Neuronal stem cell (in vitro differentiated cells): ENCODE measurements around the gene SCGB1C2.

ENCODE experiments used
- DNase-seq: peaks from one replicate; pipeline ENCODE4 v3.0.0-alpha.2; 2013; ENCODE audit warnings: low spot score
- H2AFZ ChIP-seq: one replicate; pipeline ENCODE4 v1.6.1; 2013; ENCODE audit warnings: mild to moderate bottlenecking, low read length, inconsistent platforms
- H2AK5ac ChIP-seq: 2 replicates; pipeline ENCODE4 v1.6.1; 2013; ENCODE audit warnings: low read depth, mild to moderate bottlenecking, inconsistent platforms, low read length, moderate library complexity, mixed read lengths
- H2BK120ac ChIP-seq: 2 replicates; pipeline ENCODE4 v1.6.1; 2013; ENCODE audit warnings: low read depth, mild to moderate bottlenecking, inconsistent platforms, low read length, moderate library complexity, mixed read lengths
- H2BK12ac ChIP-seq: one replicate; pipeline ENCODE4 v1.6.1; 2013; ENCODE audit warnings: low read length, inconsistent platforms
- H2BK15ac ChIP-seq: 2 replicates; pipeline ENCODE4 v1.6.1; 2013; ENCODE audit warnings: mild to moderate bottlenecking, low read length, inconsistent platforms, mixed read lengths
- H2BK5ac ChIP-seq: one replicate; pipeline ENCODE4 v1.6.1; 2013; ENCODE audit warnings: inconsistent platforms, mild to moderate bottlenecking, low read length, moderate library complexity
- H3K14ac ChIP-seq: one replicate; pipeline ENCODE4 v1.6.1; 2013; ENCODE audit warnings: low read length, inconsistent platforms
- H3K18ac ChIP-seq: 2 replicates; pipeline ENCODE4 v1.6.1; 2013; ENCODE audit warnings: low read length, inconsistent platforms
- H3K23ac ChIP-seq: 2 replicates; pipeline ENCODE4 v1.6.1; 2013; ENCODE audit warnings: low read depth, mild to moderate bottlenecking, mixed read lengths, low read length, inconsistent platforms; ENCODE audit not compliant: poor library complexity
- H3K27ac ChIP-seq: replicated peaks from 3 replicates; pipeline ENCODE4 v1.5.1; 2013; ENCODE audit warnings: low read length, inconsistent platforms
- H3K27me3 ChIP-seq, 3 experiments: 2 replicates each; pipeline ENCODE4 v1.6.1; 2013; ENCODE audit warnings: low read length in 3 of 3, mild to moderate bottlenecking in 2 of 3, inconsistent platforms in 1 of 3, low read depth in 1 of 3, mixed read lengths in 1 of 3, moderate library complexity in 1 of 3; ENCODE audit not compliant: control insufficient read depth in 3 of 3, insufficient read depth in 3 of 3
- H3K36me3 ChIP-seq, 2 donors: replicated peaks in 1 of 2; 2 replicates each; pipeline ENCODE4 v1.6.1; 2013; ENCODE audit warnings: low read length in 2 of 2; ENCODE audit not compliant: control insufficient read depth in 2 of 2, insufficient read depth in 2 of 2
- H3K4ac ChIP-seq: 2 replicates; pipeline ENCODE4 v1.6.1; 2013; ENCODE audit warnings: inconsistent platforms, mild to moderate bottlenecking, low read length, moderate library complexity
- H3K4me1 ChIP-seq, 2 donors: 1 replicate in 1 of 2; 2 replicates in 1 of 2; pipeline ENCODE4 v1.6.1; 2013; ENCODE audit warnings: low read length in 2 of 2, low read depth in 1 of 2; ENCODE audit not compliant: control insufficient read depth in 2 of 2, insufficient read depth in 1 of 2
- H3K4me2 ChIP-seq: one replicate; pipeline ENCODE4 v1.6.1; 2013; ENCODE audit warnings: mild to moderate bottlenecking, low read length, inconsistent platforms; ENCODE audit not compliant: insufficient read depth, poor library complexity, severe bottlenecking
- H3K4me3 ChIP-seq, 2 donors: 2 replicates each; pipeline ENCODE4 v1.5.1; 2013; ENCODE audit warnings: low read length in 2 of 2, mild to moderate bottlenecking in 2 of 2, inconsistent platforms in 1 of 2, moderate library complexity in 1 of 2
- H3K79me1 ChIP-seq: one replicate; pipeline ENCODE4 v1.6.1; 2013; ENCODE audit warnings: low read depth, mild to moderate bottlenecking, inconsistent platforms, low read length, moderate library complexity
- H3K9ac ChIP-seq: one replicate; pipeline ENCODE4 v1.6.1; 2013; ENCODE audit warnings: mild to moderate bottlenecking, low read depth, low read length, inconsistent platforms; ENCODE audit not compliant: poor library complexity
- H3K9me3 ChIP-seq, 2 donors: replicated peaks in 1 of 2; 2 replicates each; pipeline versions ENCODE3 to v1.6.1; 2013; ENCODE audit warnings: low read length in 2 of 2, mild to moderate bottlenecking in 2 of 2, inconsistent platforms in 1 of 2, low read depth in 1 of 2, mixed read lengths in 1 of 2, moderate library complexity in 1 of 2; ENCODE audit not compliant: control insufficient read depth in 2 of 2, insufficient read depth in 1 of 2
- H4K8ac ChIP-seq: one replicate; pipeline ENCODE4 v1.6.1; 2013; ENCODE audit warnings: low read depth, mild to moderate bottlenecking, inconsistent platforms, low read length, moderate library complexity
- H4K91ac ChIP-seq: one replicate; pipeline ENCODE4 v1.6.1; 2013; ENCODE audit warnings: low read length, low read depth, mild to moderate bottlenecking, inconsistent platforms; ENCODE audit not compliant: poor library complexity
- WGBS, 2 donors: extraction: QIAGEN DNeasy Blood & Tissue Kit; methylation state at CpG; one replicate each; pipeline ENCODE4 v1.1.7; 2013; ENCODE audit warnings: missing lambda C conversion rate in 2 of 2, mixed read lengths in 1 of 2; ENCODE audit not compliant: insufficient read length in 2 of 2, insufficient replicate concordance in 1 of 2; ENCODE audit errors: extremely low coverage in 2 of 2; 5-methylcytosine and 5-hydroxymethylcytosine counted together

The SCGB1C2 gene

DNA sequence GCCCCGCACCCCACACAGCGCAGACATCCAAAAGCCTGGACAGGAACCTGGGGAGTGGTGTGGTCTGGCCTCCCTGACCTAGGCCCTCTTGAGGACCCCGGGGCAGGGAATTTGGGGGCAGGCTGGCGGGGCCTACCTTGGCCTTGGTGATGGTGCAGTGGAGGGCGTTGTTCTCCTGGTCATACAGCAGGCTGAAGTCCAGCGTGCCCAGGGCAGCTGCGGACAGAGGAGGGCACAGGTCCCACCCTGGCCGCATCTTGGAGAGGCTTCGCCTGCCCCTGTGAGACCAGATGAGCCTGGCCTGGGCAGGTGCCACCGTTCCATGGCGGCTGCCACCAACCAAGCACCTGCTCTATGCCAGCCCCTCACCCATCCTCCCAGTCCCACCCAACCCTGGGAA, 35.0 kb downstream of the SCGB1C2 start:
- H4K91ac ChIP-seq = no peak overlapping the region
- H2AK5ac ChIP-seq = peak overlapping the region; percentile 66
- H2BK5ac ChIP-seq = no peak overlapping the region
- no peaks in the 10 kb centered on the region for H3K9me3 ChIP-seq
- no peaks in the 10 kb centered on the region for H3K4me1 ChIP-seq
- peaks cover 0 to 42% (median 0%) of the 10 kb centered on the region in 3 experiments for H3K27me3 ChIP-seq
- H2AFZ ChIP-seq = no peak overlapping the region
- no peak overlapping the region for H2BK120ac ChIP-seq
- H2BK15ac ChIP-seq = peak overlapping the region; percentile 67
- no peak overlapping the region for H3K14ac ChIP-seq
- H3K79me1 ChIP-seq = no peaks in the 10 kb centered on the region
- no CpG with 5 or more reads among the region's 11 CpGs for WGBS, 2 donors
- no peaks in the 10 kb centered on the region for H3K36me3 ChIP-seq
- H3K18ac ChIP-seq = no peak overlapping the region
- no peak for DNase-seq
- H4K8ac ChIP-seq = no peak overlapping the region
- peak overlapping the region; percentile 27 for H3K23ac ChIP-seq
- H3K4me3 ChIP-seq = no peak overlapping the region
- no peak overlapping the region for H3K4me2 ChIP-seq
- H3K9ac ChIP-seq = no peak overlapping the region
- no peak overlapping the region for H2BK12ac ChIP-seq
- H3K27ac ChIP-seq = no peak overlapping the region
- no peak overlapping the region for H3K4ac ChIP-seq

DNA sequence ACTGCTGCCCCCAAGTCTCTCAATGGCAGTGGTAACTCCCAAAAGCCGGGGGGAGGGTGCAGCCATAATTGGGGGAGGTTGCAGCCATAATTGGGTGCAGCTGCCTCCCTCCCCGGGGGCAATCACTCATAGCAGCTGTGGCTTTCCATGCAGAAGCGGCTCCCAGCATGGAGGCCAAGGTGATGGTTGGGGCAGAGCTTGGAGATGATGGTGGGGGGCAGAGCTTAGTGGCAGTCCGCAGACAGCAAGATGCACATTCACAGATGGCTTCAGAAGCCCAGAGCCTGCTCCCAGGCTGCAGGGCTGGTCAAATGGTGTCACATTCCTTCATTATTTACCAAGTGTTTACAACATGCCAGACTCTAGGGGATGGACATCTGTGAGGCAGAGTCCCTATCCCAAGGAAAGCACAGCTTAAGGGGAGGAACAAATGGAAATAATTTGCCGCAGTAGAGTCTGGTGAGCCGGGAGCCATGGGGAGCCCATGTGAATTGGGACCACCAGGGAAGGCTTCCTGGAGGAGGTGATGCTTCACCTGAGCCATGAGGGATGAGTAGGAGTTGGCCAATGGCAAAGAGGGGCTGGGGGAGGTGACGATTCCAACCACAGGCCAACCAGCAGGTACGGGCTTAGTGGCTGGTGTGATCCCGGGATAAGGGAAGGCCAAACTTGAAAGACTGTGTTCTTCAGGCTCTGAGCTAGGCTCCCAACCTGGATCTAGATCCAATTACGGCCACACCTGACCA, 36.0 kb downstream of the SCGB1C2 start:
- no peak overlapping the region for H2BK5ac ChIP-seq

DNA sequence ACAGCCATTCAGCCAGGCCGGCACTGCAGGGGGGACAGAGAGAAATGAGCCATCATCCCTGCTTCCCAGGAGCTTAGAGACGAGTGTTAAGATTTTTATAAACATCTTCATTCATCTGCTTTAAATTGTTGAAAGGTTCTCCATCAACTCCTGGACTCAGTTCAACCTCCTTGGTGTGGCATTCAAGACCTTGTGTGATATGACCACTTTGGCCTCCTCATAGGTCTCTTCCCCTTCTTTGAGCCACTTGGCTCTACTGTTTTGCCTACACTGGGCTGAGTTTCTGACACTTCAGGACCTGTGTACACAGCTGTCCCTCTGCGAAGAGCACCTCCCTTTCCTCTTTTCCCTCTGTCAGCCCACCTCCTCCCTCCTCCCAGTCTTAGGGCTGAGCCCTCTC, 39.8 kb downstream of the SCGB1C2 start:
- Histone ChIP-seq H3K4me2 (no peak overlapping the region), H3K23ac (no peak overlapping the region), H3K4ac (no peak overlapping the region), H3K9ac (no peak overlapping the region), H2BK12ac (no peak overlapping the region), H4K8ac (no peak overlapping the region), H4K91ac (no peak overlapping the region), H2BK120ac (no peak overlapping the region), H3K4me3 (no peak overlapping the region), H2AFZ (no peak overlapping the region), H2AK5ac (no peak overlapping the region), H2BK15ac (no peak overlapping the region), H2BK5ac (no peak overlapping the region), H3K14ac (no peak overlapping the region), H3K27ac (no peak overlapping the region), H3K4me1 (peaks cover 3 to 7% of the 10 kb centered on the region in 2 donors), H3K27me3 (peaks cover 10 to 87% (median 33%) of the 10 kb centered on the region in 3 experiments), H3K36me3 (no peaks in the 10 kb centered on the region), H3K18ac (no peak overlapping the region), H3K9me3 (no peaks in the 10 kb centered on the region), H3K79me1 (no peaks in the 10 kb centered on the region)
- no peak for DNase-seq
- no CpG with 5 or more reads among the region's 3 CpGs for WGBS, 2 donors

More for the DNA sequence above, 36.0 kb downstream of the SCGB1C2 start:
- no peaks in the 10 kb centered on the region for H3K36me3 ChIP-seq
- no peak overlapping the region for H2BK120ac ChIP-seq
- H3K9ac ChIP-seq = no peak overlapping the region
- H3K9me3 ChIP-seq = no peaks in the 10 kb centered on the region
- peak overlapping the region; percentile 59 for H3K18ac ChIP-seq
- no peaks in the 10 kb centered on the region for H3K4me1 ChIP-seq
- H3K27me3 ChIP-seq = peaks cover 0 to 51% (median 0%) of the 10 kb centered on the region in 3 experiments
- H2BK12ac ChIP-seq = no peak overlapping the region
- H3K4ac ChIP-seq = no peak overlapping the region
- H3K79me1 ChIP-seq = no peaks in the 10 kb centered on the region
- H3K14ac ChIP-seq = no peak overlapping the region
- H3K27ac ChIP-seq = no peak overlapping the region
- no peak for DNase-seq
- no peak overlapping the region for H2AK5ac ChIP-seq
- no peak overlapping the region for H4K91ac ChIP-seq
- WGBS, 2 donors = no CpG with 5 or more reads among the region's 10 CpGs
- no peak overlapping the region for H3K4me2 ChIP-seq
- no peak overlapping the region for H3K4me3 ChIP-seq
- H2BK15ac ChIP-seq = peak overlapping the region; percentile 19
- no peak overlapping the region for H2AFZ ChIP-seq
- no peak overlapping the region for H3K23ac ChIP-seq
- H4K8ac ChIP-seq = no peak overlapping the region

DNA sequence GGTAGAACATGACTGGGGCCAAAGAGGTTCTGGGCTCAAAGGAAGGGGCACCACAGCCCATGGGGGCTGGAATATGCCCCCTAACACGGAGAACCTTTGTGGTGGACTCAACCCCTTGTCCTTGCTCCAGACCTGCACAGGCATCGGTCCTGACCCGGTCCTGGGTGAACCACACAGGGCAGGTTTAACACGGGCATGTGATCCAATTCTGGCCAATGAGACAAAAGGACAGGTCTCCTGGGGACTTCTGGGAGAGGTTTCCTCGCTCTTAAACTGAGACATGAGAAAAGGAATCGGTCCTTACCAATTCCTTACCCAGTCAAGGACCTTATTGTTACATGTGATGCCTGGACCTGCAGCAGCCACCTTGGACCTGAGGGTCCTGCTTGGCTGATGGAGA, 40.4 kb downstream of the SCGB1C2 start:
- no peak overlapping the region for H4K91ac ChIP-seq
- no peak overlapping the region for H3K4me3 ChIP-seq
- H2BK12ac ChIP-seq = no peak overlapping the region
- H4K8ac ChIP-seq = no peak overlapping the region
- H3K4ac ChIP-seq = no peak overlapping the region
- no peak overlapping the region for H2BK120ac ChIP-seq
- H3K4me1 ChIP-seq = peaks cover 3 to 7% of the 10 kb centered on the region in 2 donors
- H2BK15ac ChIP-seq = no peak overlapping the region
- H3K36me3 ChIP-seq = no peaks in the 10 kb centered on the region
- no peaks in the 10 kb centered on the region for H3K9me3 ChIP-seq
- peaks cover 10 to 90% (median 39%) of the 10 kb centered on the region in 3 experiments for H3K27me3 ChIP-seq
- H3K23ac ChIP-seq = no peak overlapping the region
- WGBS, 2 donors = no CpG with 5 or more reads among the region's 6 CpGs
- H3K18ac ChIP-seq = no peak overlapping the region
- no peak overlapping the region for H3K27ac ChIP-seq
- no peak overlapping the region for H2BK5ac ChIP-seq
- no peak overlapping the region for H3K9ac ChIP-seq
- no peak overlapping the region for H3K4me2 ChIP-seq
- no peak for DNase-seq
- no peak overlapping the region for H2AK5ac ChIP-seq
- no peak overlapping the region for H3K14ac ChIP-seq
- no peaks in the 10 kb centered on the region for H3K79me1 ChIP-seq
- H2AFZ ChIP-seq = no peak overlapping the region
